Stimulated activated CD4-positive, alpha-beta T cell treated with anti-CD3 and anti-CD28 coated beads, Interleukin-2, amount 100 ng/mL, for 24 hours (primary cell): Measurements from ENCODE around the gene DYNC1I2.
A peak's percentile ranks its signal among the peaks of the same experiment; 100 is the strongest.

Experiments used
- DNase-seq, 2 donors: peaks; one replicate each; pipeline ENCODE4 v3.0.0-alpha.2; 2020

DYNC1I2 gene

DNA sequence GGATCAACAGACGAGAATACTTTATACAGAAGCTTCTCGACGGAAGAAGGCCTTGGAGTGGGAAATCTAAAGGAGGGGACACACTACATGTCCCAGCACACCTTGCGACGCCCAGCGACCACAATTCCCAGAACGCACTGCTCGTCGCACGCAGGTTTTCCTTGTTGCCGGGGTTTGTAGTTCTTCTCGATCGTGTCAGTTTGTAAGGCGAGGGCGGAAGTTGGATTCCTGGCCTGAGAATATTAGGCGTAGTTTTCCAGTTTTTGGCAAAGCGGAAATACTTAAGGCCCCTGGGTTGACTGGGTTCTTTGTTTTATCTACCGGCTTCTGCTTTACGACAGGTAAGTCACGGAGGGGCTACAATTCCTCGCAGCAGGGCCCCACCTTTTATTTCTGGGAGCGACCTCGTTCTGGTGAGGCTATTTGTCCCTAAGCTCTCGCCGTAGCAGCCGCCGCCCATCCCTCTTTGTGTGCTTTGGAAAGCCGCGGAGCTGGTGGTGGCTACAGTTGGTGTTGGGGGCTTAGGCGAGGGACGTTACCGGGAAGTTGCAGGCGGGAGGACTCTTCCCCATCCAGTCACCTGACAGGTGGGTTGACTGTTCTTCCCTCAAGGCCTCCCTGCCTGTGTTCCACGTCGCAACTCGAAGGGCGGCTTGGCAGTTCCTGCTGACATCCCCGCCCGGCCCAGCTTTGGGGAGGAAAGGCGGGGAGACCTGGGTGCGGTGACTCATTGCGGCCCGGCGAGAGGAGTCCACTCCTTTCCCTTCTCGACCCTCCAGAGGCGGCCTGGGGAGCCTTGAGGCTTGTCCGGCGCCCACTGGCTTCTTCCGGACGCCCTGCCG is at the start of gene DYNC1I2:
TSS of gene DYNC1I2 (plus strand) at position 183 of the 842 bp plus-strand sequence. CDS start 2,687 bp downstream, outside the sequence.
- DNase-seq = peak; percentile 80 to 81

DNA sequence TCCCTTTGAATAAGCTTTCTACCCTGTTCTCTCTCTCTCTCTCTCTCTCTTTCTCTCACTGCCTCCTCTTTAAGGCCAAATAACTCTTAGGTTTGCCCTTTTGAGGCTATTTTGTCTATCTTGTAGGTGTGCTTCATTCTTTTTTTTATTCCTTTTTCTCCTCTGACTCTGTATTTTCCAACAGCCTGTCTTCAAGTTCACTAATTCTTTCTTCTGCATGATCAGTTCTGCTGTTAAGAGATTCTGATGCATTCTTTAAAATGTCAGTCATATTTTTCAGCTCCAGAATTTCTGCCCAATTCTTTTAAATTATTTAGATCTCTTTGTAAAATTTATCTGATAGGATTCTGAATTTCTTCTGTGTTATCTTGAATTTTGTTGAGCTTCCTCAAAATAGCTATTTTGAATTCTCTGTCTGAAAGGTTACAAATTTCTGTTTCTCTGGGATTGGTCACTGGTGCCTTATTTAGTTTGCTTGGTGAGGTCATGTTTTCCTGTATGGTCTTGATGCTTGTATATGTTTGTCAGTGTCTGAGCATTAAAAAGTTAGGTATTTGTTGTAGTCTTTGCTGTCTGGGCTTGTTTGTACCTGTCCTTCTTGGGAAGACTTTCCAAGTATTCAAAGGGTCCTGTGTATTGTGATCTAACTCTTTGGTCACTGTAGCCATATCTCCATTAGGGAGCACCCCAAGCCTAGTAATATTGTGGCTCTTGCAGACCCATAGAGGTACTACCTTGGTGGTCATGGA is 35.4 kb upstream of the DYNC1I2 start:
- DNase-seq = no peak

DNA sequence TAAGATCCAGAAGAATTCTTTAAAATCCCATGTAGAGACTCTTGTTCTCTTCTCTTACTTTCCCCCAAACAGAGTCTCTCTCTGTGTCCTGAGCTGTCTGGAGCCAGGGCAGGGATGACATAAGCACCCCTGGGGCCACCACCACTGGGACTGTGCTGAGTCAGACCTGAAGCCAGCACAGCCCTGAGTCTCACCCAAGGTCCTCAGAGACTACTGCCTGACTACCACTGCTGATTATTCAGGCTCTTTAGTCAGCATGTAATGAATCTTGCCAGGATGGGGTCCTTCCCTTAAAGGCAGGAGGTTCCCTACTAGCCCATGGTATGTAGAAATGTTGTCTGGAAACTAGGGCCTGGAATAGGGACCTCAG is 34.9 kb upstream of the DYNC1I2 start:
- no peak for DNase-seq

DNA sequence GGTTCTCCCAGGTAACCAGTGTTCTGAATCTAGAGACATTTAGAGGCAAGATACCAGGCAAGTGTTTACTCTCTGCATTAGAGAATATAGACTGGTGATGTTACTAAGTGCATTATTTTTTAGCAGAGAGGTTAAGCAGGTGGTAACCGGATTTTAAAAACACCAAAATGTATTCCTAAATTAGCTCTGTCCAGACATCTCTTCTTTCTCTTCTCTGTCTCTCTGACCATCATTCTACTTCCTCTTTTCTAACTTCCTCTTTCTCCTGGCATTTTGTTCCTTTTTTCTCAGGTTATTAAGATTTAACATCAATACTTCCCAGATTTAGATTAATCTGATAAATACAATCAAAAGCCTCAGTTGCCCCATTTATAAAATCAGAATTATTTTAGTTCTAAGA is 31.7 kb upstream of the DYNC1I2 start:
- no peak for DNase-seq

DNA sequence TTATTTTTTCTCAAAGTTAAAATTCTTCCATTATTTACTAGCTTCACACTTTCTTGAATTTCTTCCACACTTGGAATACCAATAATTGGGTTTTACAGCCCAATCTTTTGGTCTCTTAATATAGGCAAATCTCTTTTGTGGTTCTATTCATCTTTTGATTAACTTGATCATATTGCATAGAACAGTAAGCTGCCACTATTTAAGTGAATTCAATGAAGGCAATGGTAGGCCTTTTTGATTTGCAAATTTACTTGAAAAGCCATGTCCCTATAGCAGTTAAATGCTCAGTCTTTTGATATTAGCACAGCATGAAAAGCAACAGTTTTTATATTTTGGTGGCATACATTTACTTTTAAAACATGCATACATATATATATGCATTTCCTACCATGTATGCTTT is 20.2 kb upstream of the DYNC1I2 start:
- no peak for DNase-seq

DNA sequence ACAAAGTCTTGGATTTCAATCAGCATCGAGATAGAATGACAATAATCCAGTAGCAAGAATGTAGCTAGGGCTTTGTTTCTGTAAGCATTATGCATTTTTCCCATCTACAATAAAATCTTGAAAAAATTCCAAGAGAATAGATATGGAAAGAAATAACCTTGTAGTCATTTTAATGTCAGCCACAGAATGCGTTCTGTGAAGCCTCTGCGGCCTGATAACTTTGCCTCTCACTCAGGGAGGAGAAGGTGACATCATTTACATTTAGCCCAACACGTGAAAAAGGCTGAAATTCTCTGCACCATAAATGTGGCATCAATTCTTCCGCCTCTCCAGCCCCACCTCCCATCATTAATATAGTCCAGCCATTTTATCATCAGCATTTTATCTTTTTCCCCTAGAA is 19.1 kb upstream of the DYNC1I2 start:
- no peak for DNase-seq

DNA sequence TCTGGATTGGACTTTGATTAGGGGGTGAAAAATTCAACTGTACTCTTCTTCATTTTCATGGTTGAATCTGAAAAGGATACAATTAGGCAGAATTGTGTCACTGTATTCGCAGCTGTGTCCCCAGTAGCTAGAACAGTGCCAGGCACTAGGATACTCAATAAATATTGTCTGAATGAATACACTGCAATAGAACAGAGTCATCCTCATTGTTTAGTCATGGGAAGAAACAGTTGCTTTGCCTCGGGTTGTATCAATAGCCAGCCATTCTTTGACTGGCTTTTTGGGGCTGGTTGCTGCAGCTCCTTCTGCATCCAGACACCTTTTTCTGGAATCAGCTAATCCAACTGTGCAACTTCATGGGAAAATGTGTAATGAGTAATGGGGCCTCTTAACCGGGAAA is 18.1 kb upstream of the DYNC1I2 start:
- no peak for DNase-seq

DNA sequence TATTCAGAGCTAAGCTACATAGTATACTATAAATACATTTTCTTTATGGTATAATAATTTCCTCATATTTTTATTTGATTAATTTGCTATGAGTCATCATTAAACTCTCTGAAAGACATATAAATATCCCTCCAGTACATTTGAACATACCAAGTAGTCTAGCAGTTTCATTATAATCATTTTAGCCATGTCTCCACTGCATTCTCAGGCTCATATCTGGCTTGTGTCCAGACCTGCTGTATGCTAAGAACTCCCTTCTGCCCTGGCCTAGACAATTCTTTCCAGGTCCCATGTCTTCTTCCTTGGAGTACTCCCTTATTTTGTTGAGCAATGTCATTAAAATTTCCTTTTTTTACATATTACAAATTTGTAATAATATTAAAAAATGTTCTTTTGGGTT is 16.6 kb upstream of the DYNC1I2 start:
- DNase-seq = no peak

DNA sequence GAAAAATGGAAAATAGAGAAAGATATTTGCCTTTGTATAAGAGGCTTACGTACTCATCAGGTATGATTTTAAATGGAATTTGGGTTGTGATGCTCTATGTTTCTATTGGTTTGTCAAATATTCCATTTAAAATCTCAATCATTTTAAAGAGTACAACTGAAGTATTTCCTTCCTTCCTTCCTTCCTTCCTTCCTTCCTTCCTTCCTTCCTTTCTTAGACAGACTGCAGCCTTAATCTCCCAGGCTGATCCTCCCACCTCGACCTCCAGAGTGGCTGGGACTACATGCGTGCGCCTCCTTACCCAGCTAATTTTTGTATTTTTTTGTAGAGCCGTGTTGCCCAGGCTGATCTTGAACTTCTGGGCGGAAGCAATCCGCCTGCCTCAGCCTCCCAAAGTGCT is 15.4 kb upstream of the DYNC1I2 start:
- no peak for DNase-seq

DNA sequence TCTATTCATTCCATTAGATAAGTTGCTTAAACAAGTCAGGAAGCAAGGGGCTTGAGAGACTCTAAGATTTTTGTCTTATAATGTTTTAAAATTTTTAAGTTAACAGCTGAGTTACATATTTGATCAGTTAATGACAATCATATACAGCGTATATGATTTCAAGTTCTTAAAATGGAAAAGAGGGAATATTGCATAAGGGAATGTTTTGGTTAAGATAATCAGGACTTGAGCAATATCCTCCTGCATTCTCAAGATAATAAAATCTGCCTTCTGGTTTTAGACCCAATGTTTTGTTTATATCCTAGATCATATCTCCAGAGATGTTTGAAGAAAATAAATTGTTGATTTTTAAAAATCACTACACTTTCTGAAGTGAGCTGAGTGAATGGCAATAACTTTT is 13.4 kb upstream of the DYNC1I2 start:
- no peak for DNase-seq

DNA sequence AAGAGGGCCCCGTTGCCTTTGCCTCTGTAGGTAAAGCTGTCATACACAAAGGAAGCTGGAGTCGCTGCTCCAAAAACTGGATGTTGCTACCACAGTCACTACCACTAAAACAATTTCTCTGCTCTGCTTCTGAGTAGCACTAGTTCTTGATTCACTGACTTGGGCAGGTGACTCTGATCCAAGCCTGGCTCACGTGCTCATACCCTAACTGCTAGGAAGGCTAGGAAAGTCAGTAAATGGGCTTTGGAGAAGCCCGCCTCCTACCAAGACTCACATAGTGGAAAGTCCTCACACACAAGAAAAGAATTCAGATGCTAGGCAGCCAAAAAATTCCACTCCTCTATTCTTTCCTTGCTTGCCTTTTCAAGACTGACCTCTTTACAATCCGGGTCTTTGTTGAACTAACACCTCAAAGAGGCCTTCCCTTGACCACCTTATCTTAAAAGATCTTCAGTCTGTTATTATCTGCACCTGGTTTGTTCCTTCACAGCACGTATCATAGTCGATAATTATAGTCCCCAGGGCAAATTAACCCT is 11.4 kb upstream of the DYNC1I2 start:
- no peak for DNase-seq

DNA sequence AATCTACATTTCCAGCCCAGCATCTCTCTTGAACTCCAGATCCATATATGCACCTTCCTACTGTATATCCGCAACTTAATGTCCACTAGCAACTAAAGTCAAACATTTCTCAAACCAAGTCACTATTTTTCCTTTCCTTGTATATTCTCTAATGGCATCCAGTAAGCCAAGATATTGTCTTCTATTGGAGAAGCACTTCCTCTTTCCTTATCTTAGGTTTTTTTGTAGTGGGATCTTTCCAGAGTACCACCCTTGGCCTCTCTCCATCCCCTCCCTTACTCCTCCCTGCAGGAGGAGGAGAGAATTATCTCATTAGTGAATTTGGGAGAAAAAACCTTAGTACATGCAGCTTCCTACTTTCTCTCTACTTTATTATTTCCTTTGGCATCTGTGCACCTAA is 8.7 kb upstream of the DYNC1I2 start:
- DNase-seq = no peak

DNA sequence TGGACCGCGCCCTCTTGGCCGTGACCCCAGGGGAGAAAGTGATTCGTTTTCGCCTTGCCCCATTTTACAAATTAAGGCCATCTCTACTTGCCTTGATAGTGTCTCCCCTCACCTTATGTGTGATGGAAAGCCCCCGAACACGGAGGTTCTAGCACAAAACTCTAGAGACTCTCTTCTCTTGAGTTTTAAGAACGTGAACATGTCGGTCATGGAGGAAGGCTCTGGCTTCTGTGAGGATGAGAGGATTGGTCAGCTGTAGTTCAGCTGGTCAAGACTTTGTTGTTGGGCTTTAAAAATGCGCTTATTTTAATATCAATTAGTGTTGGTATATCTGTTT is 828 bp downstream of the DYNC1I2 start:
- no peak for DNase-seq

DNA sequence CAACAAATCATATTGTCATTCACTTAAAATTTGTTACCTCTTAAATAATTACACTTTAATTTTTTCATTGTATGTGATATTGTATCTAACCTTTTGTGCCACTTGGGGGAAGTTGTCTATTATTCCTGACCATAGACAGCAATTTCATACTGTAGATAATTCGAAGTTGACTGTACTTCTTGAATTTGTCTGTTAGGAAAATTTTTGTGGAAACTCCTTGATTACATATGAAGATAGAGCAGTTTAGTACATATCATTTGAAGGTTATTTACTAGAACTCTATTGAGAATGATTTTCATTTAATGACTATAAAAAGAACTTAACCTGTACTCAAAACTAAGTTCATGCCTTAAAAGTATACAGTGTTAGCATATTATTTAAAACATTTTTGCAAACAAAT is 5.1 kb downstream of the DYNC1I2 start:
- no peak for DNase-seq

DNA sequence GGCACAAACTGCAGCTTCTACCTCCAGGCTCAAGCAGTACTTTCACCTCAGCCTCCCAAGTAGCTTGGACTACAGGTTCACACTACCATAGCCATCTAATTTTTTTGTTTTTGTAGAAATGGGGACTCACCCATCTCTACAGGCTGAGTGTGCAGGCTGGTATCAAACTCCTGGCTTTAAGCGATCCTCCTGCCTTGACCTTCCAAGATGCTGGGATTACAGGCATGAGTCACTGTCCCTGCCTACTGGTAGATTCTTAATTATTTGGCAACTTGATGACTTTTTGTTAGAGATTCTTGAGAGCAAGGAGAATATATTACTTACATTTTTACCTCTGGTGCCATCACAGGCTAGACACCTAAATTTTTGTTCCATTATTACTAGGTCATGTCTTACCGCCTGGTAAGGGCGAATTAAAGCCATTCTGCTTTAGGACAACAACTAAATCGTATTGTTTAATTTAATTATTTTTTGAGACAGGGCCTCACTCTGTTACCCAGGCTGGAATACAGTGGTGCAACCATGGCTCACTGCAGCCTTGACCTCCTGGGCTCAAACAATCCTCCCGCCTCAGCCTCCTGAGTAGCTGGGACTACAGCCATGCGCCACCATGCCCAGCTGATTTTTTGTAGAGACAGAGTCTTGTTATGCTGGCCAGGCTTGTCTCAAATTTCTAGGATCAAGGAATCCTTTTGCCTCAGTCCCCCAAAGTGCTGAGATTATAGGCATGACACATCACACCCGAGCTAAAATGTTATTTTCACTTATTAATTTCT is 15.7 kb downstream of the DYNC1I2 start:
- no peak for DNase-seq

DNA sequence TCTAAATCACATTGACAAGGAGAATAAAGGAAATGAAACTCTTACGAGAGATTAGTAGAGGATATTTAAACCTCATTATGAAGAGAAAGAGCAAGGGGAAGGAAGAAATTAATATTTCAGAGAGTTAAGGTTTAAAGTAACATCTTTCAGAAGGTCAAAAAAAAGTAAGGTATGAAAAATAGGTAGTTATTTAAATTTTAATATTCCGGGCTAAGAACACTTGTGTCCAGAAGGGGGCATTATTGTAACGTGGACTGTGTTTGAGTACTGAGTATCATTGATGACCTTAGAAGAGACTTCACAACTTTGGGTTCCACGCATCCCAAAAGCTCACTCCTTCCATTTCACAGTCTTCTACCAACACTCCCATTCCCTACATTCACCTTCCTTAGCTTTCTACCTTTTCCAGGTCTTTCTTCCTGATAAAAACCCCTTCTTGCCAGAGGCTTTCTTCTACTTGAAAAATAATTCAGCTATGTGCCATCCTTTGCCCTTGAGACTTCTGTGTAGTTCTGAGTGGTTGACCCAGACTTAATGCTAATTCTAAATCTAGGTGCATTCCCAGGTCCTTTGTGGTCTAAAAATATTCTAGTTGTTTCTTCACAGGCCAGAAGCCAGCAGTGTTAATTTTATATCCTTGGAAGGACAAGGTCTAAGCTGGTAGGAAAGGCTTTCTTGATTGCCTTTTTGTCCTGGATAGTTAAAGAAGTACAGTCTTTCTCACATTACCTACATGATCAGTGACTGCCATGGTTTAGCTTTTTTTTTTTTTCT is 16.5 kb downstream of the DYNC1I2 start:
- DNase-seq = no peak

DNA sequence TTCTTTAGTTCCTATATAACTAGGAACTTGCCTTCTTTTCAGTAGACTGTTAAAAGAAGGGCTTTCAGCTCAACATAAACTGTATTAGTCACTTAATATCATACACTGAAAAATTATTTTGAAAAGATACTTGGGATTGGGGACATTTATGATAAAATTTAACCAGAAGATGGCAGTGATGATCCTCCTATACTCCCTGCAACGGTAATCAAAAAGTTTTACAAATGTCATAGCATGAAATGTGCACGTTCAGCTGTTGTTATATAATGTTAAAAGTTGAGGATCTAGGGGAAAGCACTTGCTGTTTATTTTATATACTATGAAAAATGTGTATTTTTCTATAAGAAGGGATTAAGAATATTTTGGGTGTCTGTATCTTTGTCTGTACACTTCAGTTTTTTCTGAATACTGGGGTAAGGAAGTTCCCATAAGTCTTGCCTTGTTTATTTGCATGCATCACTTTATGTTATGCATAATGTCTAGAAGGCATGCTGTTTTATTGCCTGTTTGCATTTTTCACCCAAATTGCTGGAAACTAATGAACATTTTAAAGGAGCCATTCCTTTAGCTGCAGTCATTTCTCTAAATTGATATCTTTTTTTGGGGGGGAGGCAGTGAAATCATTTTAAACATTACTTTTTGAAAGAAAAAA is 19.0 kb downstream of the DYNC1I2 start:
- no peak for DNase-seq

DNA sequence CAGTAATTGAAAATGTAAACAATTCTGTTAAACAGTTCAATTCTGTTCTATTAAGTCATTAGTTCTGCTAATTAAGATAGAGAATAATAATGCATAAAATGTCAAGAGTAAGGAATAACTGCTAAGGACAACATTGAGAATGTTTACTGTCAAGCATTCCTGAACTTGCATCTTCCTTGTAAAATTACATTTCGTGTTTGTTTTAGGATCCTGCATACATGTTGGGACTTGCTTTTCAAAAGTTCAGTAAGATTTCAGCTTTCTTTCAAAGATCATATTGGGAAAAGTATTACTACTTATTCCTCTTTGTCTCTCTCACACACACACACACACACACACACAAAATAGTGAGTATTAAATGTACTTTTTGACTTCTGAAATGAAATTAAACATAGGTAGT is 20.5 kb downstream of the DYNC1I2 start:
- no peak for DNase-seq

DNA sequence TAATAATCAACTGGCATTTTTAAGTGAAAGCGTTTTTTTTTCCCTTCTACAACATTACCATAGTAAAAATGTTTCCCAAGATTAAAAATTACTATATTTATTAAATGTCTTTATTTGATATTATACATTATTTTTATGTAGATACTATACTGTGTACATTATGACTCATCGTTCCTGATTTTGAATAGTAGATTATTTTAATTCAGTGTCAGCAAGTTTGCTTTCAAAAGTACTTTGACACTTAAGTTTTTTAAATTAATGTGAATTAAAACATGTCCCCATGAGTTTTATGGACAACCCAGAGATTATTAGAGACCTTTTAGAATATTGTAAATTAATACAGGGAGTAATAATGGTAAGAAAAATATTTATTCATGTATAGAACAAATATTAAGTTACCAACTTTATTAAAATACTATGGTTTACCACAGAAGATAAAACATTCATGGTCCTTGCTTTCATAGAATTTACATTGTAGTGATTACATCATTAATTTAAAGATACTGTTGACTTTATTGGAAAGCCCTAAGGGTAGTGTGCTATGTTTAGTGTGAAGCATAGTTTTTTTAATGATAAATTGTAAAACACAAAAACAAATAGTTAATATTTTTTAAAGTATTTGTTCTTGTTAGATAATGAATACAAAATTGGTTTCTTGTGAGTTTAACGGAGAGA is 21.9 kb downstream of the DYNC1I2 start:
- no peak for DNase-seq

DNA sequence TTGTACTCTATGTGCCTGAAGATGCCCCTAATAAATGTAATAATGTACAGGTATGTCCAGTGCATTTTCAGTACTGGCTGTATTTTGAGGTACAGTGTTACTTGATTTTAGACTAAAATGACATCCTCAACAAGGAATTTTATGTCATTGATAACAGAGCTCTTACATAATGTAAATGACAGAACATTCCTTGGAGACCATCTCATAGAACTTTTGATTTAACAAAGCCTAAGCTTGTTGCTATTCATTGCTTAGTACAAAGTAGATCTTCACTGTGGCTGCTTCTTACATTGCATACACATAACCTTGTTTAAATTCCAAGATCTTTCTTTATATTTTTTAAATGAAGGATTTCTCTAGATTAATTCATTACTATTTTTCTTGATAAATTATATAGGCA is 24.1 kb downstream of the DYNC1I2 start:
- DNase-seq = no peak

DNA sequence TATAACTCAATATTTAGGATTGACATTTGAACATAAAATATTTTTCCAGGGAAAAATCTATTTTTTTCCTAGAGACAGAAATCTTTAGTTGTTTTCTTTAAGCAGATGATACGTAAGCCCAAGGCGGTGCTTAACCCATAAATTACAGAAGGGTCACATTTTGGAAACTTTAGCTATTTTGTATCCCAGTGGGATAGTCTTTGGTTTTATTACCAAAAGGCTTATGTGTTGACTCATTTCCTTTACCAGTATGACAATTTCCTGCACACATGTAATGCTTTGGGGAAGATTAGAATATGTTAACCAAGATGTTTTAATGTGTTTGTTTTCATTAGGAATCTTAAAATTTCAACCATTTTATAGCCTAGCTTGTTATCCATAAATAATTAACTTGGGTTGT is 24.8 kb downstream of the DYNC1I2 start:
- no peak for DNase-seq

DNA sequence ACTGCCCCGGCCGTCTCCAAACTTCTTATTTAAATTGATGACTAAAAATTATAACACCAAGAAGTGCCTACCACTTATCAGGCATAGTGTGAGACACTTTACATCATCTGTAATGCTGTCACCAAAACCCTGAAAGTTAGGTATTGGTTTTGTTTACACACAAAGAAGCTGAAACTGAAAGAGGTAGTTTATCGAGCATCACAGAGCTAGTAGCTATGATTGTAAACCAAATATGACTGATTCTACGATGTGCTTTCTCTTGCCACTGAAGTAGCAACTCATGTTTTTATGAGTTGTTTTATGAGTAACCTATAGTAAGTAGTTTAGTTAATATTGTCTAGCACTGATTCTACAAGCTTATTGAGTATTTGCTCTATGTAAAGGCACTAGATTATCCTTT is 31.5 kb downstream of the DYNC1I2 start:
- no peak for DNase-seq
